Raji (cell line): ENCODE results near the gene ADGRL2.

ENCODE experiments used
- POLR2A ChIP-seq: IDR thresholded peaks from 2 replicates; pipeline ENCODE4 v1.6.1; 2011; ENCODE audit warnings: low read depth, low read length, control low read depth; ENCODE audit not compliant: insufficient read depth

The ADGRL2 gene

DNA sequence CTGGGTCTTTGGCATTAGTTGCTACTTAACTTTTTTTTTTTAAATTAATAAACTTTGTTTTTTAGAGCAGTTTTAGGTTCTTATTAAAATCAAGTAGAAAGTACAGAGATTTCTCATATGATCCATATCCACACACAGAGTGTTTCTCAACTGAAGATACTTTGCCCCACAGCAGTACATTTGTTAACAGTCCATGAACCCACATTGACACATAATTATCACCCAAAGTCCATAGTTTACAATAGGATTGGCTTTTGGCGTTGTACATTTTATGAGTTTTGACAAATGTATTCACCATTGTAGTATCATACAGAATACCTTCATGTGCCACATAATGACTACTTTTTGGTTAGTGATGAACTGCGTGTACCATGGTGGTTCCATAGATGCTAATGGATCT lies 106.8 kb downstream of the ADGRL2 start:
- no peak for TF ChIP-seq POLR2A

DNA sequence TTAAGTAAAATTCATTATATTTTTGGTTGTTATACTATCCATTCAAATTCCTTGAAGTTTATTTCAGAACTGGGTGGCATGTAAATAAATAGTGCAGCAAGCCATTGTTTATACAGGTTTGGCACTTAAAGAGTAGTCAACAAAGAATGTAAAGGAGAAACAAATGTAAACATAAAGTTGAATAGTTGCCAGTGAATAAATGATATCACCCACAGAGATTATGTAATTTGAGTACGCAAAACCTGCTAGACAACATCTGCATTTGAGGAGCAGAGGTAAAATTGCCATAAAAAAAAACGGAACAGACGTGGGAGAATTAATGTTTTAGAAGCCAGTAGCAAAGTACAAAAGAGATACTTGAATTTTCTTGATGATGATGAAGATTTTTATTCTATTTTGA lies 111.6 kb downstream of the ADGRL2 start:
- no peak for TF ChIP-seq POLR2A

DNA sequence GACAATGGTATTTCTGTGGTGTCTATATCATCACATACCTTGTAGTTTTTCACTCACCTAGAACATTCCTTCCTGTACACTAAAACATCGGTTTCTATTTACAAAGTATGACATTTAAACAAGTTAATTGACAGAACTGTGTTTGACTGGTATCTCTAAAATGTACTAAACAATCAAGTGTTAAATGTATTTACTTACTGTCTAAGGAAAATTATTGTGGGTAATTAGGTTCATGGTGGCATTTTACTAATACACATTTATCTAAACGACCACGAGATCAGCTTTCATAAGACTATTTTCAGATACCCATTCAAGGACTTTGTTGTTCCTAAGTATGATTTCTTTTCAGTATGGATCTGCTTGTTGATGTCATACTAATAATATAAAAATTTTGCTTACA lies 115.2 kb downstream of the ADGRL2 start:
- TF ChIP-seq POLR2A = no peak

GRCh38 chr1:81920245-81920740 lies 119.6 kb downstream of the ADGRL2 start:
- no peak for TF ChIP-seq POLR2A

DNA sequence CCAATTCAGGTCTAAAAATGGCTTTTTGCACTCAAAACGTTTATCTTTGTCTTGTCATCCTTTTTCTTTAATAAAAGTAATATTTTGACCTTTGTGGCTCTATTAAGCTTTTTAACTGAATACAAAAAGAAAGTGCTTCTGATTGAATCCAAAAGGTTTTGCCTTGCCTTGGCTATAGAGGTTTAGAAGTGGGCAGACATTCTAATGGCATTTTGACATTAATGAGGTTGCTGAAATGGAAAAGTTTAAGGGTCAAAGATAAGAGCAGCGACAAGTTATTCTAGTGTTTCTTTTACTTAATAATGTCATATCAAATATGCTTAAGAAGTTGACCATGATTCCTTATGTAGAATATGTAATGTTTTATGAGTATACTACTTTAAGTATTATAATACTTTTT lies 120.2 kb downstream of the ADGRL2 start:
- no peak for TF ChIP-seq POLR2A

DNA sequence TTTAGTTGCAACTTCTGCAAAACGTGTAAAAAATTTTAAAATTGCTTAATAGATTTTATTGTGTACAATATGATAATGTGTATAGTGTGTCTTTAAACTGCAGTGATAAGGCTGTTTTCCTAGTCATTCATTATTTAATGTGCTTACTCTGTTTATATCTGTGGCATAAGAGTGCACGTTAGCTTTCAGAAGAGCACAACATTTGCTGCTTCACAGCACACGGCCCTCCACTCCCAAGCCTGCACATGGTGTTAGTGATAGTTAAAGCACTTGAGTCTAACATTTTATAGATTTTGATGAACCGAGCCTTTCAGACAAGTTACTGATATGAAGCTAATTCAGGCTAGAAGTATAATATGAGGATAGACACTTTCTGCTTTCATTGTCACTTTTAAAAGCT lies 120.6 kb downstream of the ADGRL2 start:
- TF ChIP-seq POLR2A = no peak

DNA sequence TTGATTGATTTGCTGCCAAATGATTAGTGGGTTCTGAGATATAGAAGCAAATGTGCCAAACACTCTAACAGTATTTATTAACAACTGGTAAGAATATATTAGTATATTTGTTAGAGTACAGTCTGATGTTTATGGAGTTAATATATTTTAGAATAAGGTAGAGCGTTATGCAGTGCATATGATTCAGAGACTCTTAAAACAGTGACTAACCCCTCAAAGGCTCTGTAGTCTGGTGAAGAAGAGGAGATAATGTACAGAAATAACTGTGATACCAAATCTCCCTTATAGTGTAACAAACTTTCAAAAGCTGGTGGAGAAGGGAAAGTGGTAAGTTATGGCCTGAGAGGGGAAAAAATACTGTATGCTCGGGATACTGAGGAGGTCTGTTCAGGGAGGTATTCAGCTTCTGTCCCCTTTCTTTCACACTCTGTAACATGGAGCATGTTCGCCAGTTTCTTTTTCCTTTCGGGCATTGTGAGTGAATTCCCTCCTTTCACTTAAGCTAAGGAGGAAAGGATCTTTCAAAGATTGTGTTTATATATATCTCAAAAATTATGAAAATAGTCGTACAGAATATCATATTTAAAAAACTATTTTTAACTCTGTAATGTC lies 121.2 kb downstream of the ADGRL2 start:
- no peak for TF ChIP-seq POLR2A

DNA sequence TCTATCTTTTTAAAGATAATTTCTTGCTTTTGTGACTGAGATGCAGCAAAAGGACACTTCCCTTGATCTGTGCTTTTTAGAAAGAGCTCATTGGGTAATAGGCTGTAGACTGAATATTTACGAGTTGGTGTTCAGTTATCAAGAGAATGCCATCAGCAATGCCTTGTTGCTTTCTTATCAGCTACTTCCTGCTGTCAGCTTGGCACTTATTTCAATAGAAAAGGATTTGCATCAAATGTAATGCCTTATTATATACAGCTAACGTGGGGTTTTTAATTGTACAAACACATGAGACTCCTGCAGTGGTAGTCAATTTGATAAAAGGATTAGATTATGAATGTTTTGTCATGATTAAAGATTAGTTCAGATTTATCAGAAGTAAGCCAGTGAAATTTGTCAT lies 122.2 kb downstream of the ADGRL2 start:
- TF ChIP-seq POLR2A = no peak

DNA sequence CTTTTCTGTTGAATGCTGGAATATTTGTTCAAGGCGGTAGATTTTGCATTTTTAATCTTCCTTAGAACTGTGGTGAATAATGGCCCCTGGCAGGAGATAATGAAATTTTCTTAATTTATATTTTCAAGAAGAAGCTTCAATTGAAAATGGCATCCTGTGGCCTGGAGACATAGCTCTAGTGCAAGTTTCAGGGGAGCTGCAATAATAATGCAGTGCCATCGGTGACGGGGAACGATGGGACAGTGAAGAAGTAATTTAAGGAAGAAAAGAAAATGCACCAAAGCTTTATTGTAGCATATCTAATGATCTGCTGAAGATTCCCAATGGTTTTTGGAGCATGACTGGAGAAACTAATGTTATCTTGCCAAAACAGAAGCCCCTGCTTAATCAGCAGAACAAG lies 128.4 kb downstream of the ADGRL2 start:
- no peak for TF ChIP-seq POLR2A

DNA sequence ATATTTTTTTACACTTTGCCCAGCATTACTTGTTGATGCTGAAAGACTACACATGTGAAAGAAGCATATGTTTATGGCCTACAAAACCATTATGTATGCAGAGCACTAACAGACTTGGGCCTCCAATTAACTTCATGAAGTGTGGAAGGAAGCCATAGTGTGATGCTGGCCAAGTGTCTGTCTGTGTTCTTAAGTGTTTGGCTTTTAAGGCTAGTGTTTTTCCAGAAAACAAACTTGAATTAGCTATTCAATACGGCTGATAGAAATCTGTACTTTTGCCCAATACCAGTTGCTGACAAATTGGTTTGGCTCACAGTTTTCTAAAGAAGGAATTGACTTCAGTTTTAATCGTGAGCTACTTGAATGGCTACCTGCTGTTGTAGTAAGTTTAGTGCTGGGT lies 136.1 kb downstream of the ADGRL2 start:
- TF ChIP-seq POLR2A = no peak

GRCh38 chr1:81937791-81938450 lies 137.2 kb downstream of the ADGRL2 start:
- TF ChIP-seq POLR2A = no peak

DNA sequence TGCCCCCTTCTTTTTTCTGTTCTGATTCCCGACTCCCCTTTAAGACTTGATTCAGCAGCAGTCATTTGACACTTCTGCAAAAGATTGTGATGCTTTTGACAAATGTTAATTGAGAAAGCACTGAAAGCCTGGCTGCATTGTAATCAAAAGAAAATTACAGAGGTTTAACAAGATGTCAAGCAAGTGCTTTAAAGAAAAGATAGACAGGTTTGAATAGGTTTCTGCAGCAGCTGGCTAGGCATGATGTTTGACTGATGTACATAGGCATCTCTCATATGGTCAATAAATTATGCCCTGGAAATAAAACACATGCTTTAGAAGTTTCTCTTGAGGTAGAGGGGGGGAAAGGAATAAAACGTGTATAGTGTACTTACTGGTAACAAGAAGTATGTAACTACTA lies 147.8 kb downstream of the ADGRL2 start:
- TF ChIP-seq POLR2A = no peak

DNA sequence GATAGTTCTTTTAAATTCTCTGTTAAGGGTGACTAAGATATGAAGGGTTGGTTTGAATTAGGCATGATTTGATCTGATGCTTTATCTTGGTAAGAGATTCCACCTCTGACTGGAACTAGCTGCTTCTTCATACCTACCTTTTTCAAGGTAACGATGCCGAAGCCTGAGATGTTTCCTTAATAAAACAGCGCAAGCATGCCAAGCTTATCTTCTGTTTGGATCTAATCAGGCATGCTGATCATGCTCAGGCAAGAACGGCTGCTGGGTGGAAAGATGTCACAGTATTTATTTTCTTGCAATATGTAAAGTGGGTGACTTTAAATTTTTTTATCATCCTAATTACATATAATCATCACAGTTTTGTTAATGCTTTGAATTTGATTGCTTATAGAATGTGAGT lies 148.7 kb downstream of the ADGRL2 start:
- TF ChIP-seq POLR2A = no peak

GRCh38 chr1:81950037-81950436 lies 149.3 kb downstream of the ADGRL2 start:
- TF ChIP-seq POLR2A = no peak

GRCh38 chr1:81950591-81951244 lies 150.0 kb downstream of the ADGRL2 start:
- no peak for TF ChIP-seq POLR2A

GRCh38 chr1:81954534-81955020 lies 153.8 kb downstream of the ADGRL2 start:
- TF ChIP-seq POLR2A = no peak
